GM21423 (cell line): ENCODE data around the gene SLC35C1.
"Not testable (repeated sequence)": the region's sequence is repeated elsewhere in the genome, so short reads cannot be mapped to it uniquely, and the experiment has no call there.

Experiments
- ATAC-seq: cut with Tn5 transposase; IDR thresholded peaks from one replicate; pipeline ENCODE4 v1.9.1; 2021; ENCODE audit warnings: mild to moderate bottlenecking, moderate library complexity; ENCODE audit not compliant: unreplicated experiment

The SLC35C1 gene

GRCh38 chr11:45809456-45810395 lies 4.8 kb downstream of the SLC35C1 start:
- ATAC-seq, result no peak

- no peak for ATAC-seq
Measured at GRCh38 chr11:45810431-45811108, 5.6 kb downstream of the SLC35C1 start.

- ATAC-seq, result no peak
Measured at GRCh38 chr11:45811109-45811435, 6.1 kb downstream of the SLC35C1 start.

GRCh38 chr11:45811571-45812290 lies 6.8 kb downstream of the SLC35C1 start:
- no peak for ATAC-seq

GRCh38 chr11:45812581-45813548 lies 7.9 kb downstream of the SLC35C1 start:
- ATAC-seq, result no peak

GRCh38 chr11:45815747-45816146 lies 10.8 kb downstream of the SLC35C1 start:
- no peak for ATAC-seq

- ATAC-seq, result no peak
Measured at GRCh38 chr11:45816614-45817013, 11.7 kb downstream of the SLC35C1 start.

GRCh38 chr11:45817191-45817590 lies 12.2 kb downstream of the SLC35C1 start:
- peak; percentile 87 for ATAC-seq

GRCh38 chr11:45818961-45819605 lies 14.1 kb downstream of the SLC35C1 start:
- no peak for ATAC-seq

- no peak for ATAC-seq
Measured at GRCh38 chr11:45820211-45820857, 15.4 kb downstream of the SLC35C1 start.

- not testable (repeated sequence) for ATAC-seq
Measured at GRCh38 chr11:45826492-45826891, 21.5 kb downstream of the SLC35C1 start.

- ATAC-seq, result no peak
Measured at GRCh38 chr11:45827123-45827522, 22.2 kb downstream of the SLC35C1 start.

GRCh38 chr11:45828996-45829395 lies 24.0 kb downstream of the SLC35C1 start:
- no peak for ATAC-seq

GRCh38 chr11:45830596-45830995 lies 25.6 kb downstream of the SLC35C1 start:
- ATAC-seq, result no peak

- no peak for ATAC-seq
Measured at GRCh38 chr11:45832811-45833441, 28.0 kb downstream of the SLC35C1 start.

- ATAC-seq, result no peak
Measured at GRCh38 chr11:45833761-45834160, 28.8 kb downstream of the SLC35C1 start.

GRCh38 chr11:45834298-45834756 lies 29.4 kb downstream of the SLC35C1 start:
- ATAC-seq, result no peak

GRCh38 chr11:45839204-45839603 lies 34.3 kb downstream of the SLC35C1 start:
- ATAC-seq, result no peak

- not testable (repeated sequence) for ATAC-seq
Measured at GRCh38 chr11:45840251-45840650, 35.3 kb downstream of the SLC35C1 start.
